Prostate gland (tissue), 2 donors: ENCODE measurements around the gene DIS3L2.

ENCODE experiments used
- POLR2A ChIP-seq: fragments of 450-650 bp; IDR thresholded peaks from one replicate; pipeline ENCODE4 v1.6.1; 2016; ENCODE audit warnings: antibody characterized with exemption, mild to moderate bottlenecking
- POLR2AphosphoS5 ChIP-seq: sonication (generic); formaldehyde crosslinking; IDR thresholded peaks from one replicate; pipeline ENCODE4 v1.6.1; 2017; ENCODE audit warnings: antibody characterized with exemption
- TF ChIP-seq, protein P1 (sequence below), 4 experiments: fragments of 200-600 bp in 2 of 4; fragments of 450-650 bp in 2 of 4; sonication (generic) in 2 of 4; IDR thresholded peaks; 1 replicate in 3 of 4; 2 replicates in 1 of 4; pipeline ENCODE4 v1.5.1; 2016 to 2019; ENCODE audit warnings: antibody characterized with exemption in 4 of 4, mild to moderate bottlenecking in 2 of 4, moderate library complexity in 2 of 4

DNA sequence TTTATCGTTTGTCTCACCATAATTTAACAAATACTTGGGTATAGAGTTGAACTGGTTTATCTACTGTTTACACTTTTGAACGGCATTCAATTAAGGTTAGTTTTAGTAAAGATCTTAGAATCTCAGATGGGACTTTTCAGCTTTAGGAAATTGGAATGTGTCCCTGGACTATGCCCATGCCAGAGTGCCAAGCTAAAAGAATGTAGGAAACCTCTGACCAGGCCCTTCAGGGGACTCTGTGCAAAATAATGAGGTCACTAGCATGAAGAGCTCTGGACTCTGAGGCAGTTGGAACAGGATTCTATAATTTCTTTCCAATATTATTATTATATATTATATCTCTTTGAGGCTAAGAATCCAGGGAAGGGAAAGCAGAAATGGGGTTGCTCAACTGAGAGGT lies 13.5 kb downstream of the DIS3L2 start:
- TF ChIP-seq, protein P1, sequence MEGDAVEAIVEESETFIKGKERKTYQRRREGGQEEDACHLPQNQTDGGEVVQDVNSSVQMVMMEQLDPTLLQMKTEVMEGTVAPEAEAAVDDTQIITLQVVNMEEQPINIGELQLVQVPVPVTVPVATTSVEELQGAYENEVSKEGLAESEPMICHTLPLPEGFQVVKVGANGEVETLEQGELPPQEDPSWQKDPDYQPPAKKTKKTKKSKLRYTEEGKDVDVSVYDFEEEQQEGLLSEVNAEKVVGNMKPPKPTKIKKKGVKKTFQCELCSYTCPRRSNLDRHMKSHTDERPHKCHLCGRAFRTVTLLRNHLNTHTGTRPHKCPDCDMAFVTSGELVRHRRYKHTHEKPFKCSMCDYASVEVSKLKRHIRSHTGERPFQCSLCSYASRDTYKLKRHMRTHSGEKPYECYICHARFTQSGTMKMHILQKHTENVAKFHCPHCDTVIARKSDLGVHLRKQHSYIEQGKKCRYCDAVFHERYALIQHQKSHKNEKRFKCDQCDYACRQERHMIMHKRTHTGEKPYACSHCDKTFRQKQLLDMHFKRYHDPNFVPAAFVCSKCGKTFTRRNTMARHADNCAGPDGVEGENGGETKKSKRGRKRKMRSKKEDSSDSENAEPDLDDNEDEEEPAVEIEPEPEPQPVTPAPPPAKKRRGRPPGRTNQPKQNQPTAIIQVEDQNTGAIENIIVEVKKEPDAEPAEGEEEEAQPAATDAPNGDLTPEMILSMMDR (IDR thresholded peaks at IDR 0.05): no peak
- TF ChIP-seq POLR2AphosphoS5: no peak
- no peak for TF ChIP-seq POLR2A
